Activated T-helper 1 cell treated with anti-CD3 and anti-CD28 coated beads, Interleukin-2, amount 50 U/mL, for 16 hours (primary cell): Measurements from ENCODE around the gene AADACL3.
"Not testable (repeated sequence)": the region's sequence is repeated elsewhere in the genome, so short reads cannot be mapped to it uniquely, and the experiment has no call there.

Source experiments
- DNase-seq, 2 donors: peaks; one replicate each; pipeline ENCODE4 v3.0.0-alpha.2; 2020; ENCODE audit warnings: low read depth in 1 of 2, low spot score in 1 of 2

Gene AADACL3

DNA sequence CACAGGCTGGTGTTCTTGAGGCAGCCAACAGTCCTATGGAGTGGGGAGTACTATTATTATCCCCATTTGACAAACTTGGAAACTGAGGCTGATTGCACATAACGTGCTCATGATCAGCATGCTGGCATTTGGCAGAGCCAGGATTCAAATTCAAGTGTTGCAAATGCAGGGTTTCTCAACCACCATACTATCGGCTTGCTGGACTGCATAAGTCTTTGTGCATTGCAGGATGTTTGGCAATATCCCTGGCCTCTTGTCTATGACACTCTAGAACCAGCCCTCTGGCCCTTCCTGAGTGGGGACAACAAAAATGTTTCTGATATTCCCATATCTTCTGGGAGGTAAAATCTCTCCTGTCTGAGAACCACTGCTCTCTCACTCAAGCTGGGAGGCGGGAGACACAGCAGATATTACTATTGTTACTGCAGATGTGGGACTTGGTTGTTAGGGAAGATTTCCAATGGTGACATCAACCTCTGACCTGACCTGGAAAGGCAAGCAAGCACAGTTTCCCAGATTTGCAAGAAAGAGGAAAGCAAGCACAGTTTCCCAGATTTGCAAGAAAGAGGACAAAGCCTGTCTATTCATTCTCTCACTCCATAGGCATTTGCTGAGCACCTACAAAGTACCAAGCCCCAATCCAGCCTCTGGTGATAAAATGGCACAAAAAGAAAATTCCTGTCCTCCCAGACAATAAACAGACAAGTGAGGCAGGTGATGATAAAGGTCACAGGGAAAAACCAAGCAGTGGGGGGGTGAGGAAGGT is 1.0 kb upstream of the AADACL3 start:
- DNase-seq = no peak

DNA sequence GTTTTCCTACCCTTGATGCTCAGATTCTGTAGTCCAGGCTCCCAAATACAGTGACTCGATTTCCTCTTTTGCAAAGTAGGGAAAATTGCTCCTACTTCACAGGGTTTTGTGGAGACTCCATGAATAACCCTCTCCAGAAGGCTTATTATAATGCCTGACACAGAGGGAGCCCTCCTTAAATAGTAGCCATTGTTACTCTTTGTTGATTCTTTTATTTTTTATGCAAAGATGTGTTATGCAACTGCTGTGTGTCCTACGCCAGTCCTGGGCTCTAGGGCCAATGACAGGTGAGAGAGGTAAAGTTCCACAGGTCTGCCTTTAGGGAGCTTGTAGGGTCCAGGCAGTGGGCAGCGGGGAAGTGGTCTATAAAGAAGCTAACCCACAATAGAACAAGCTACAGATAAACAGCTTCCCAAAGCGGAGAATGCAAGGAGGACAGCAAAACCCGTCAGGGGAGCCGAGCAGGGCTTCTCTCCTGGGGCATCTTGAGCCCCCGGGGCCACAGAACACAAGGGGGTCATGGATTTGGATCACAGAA is 1.5 kb downstream of the AADACL3 start:
- no peak for DNase-seq

DNA sequence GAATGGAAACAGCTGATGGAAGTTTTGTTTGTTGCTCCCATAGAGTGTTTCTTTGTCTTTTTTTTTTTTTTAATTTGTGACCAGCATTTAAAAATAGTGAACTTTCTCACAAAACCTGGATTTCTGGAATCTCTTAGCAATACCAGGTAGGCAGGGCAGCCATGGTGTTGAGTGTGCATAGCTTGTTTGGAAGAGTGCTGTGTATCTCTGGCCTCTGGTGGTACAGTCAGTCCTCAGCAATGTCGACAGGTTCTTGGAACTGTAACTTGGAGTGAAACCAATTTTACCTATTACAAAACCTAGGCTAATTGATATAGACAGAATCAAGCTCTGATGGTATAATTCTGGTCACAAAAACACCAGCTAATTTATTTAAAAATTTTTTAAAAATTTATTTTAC is 6.7 kb downstream of the AADACL3 start:
- no peak for DNase-seq

DNA sequence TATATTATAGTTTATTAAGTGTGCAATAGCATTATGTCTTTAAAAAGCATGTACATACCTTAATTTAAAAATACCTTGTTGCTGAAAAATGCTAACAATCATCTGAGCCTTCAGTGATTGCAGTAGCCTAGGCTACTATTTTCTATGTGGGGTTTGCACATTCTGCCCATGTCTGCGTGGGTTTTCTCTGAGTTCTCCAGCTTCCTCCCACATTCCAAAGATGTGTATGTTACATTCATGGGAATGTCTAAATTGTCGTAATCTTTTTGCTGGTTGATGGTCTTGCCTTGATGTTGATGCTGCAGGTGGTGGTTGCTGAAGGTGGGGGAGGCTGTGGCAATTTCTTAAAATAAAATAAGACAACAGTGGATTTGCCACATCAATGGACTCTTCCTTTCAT is 12.5 kb downstream of the AADACL3 start:
- no peak for DNase-seq

DNA sequence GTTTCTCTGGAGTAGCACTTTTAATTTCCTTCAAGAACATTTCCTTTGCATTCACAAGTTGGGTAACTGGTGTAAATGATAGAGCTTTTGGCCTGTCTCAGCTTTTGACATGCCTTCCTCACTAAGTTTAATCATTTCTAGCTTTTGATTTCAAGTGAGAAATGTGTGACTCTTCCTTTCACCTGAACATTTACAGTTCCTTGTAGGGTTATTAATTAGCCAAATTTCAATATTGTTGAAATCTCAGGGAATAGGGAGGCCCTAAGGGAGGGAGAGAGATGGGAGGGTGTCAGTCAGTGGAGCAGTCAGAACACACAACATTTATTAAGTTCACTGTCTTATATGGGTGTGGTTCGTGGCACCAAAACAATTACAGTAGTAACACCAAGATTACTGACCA is 14.2 kb downstream of the AADACL3 start:
- DNase-seq = no peak

DNA sequence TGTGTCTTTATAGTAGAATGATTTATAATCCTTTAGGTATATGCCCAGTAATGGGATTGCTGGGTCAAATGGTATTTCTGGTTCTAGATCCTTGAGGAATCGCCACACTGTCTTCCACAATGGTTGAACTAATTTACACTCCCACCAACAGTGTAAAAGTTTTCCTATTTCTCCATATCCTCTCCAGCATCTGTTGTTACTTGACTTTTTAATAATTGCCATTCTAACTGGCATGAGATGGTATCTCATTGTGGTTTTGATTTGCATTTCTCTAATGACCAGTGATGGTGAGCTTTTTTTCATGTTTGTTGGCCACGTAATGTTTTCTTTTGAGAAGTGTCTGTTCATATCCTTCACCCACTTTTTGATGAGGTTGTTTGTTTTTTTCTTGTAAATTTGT is 15.2 kb downstream of the AADACL3 start:
- not testable (repeated sequence) for DNase-seq

DNA sequence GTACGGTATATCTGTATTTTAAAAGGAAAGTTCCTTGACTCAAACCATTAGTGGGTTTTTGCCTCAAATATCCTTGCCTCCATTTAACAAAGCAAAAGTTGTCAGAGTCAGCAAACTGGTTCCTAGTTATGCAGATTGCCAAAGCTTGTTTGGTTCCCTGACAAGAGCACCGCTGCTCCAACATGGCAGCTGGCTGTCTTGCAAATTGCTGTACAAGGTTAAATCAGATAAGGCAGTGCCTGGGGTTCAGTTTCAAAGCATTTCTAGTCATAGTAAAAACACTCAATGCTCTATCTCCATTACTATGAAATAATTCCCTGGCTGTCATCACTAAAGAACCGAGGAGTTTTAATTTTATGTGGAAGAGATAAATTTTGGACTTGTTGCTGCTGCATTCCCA is 18.7 kb downstream of the AADACL3 start:
- no peak for DNase-seq

DNA sequence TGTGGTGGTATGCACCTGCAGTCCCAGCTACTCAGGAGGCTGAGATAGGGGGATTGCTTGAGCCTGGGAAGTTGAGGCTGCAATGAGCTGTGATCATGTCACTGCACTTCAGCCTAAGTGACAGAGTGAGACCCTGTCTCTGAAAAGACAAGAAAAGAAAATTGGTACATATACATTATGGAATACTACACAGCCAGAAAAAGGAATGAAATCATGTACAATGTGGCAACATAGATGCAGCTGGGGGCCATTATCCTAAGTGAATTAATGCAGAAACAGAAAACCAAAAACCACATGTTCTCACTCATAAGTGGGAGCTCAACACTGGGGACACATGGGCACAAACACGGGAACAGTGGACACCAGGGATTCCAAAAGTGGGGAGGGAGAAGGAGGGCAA is 23.0 kb downstream of the AADACL3 start:
- DNase-seq = no peak

DNA sequence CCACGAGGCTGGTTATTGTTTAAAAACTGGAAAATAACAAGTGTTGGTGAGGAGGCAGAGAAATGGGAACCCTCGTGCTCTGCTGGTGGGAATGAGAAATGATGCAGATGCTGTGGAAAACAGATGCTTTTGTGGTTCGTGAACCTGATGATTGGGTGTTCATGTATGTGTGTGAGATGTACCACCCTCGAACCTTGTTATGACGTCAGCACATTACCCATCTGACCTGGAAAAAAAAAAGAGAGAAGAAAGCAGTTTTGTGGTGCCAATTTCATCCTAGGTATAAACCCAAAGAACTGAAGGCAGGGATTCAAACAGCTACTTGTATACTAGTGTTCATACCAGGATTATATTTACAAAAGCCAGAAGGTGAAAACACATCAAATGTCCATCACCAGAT is 23.7 kb downstream of the AADACL3 start:
- DNase-seq = no peak

DNA sequence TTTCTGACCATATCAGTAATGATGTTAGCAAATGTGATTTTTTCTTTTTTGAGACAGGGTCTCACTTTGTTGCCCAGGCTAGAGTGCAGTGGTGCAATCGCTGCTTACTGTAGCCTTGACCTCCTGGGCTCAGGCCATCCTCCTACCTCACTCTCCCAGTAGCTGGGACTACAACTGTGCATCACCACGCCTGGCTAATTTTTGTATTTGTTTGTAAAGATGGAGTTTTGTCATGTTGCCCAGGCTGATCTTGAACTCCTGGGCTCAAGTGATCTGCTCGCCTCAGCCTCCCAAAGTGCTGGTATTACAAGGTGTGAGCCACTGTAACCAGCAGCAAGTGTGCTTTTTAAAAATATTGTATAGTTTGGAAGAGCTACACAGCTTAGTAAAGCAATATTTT is 26.0 kb downstream of the AADACL3 start:
- no peak for DNase-seq

DNA sequence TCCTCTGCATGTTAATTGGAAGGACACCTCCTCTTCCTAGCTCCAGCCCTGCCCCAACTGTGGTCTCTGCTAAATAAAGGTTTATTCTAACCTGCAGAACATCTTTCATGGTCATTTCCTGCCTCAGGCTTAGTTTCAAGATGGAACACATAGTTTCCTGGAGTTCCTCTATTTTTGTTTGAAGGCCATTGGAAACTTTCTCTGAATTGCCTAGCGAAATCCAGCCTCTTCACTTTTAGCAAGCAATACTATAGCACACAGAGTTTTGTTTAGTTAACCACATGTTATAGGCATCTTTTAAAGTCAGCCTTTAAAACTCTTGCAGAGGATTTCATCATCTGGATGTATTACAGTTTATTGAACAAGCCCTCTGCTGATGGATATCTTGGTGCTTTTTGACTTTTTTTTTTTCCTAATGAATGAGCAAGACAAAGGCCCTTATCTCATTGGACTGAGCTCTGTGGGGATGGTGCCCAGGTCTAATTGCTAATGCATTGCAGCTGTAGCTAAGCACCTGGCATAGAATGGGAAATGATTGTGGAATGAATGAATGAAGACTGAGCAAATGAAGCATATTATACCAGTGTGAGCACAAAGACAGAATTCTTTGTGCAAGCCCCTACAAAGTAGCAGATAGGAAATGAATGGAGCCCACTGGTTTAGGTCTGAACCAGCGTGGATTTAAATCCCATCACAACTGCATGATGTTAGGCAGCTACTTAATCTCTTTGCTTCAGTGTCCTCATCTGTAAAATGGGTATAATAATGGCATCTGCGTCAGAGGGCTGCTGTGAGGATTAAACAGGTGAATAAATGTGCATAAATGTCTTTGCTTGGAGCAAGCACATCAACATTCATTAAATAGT is 29.4 kb downstream of the AADACL3 start:
- no peak for DNase-seq

DNA sequence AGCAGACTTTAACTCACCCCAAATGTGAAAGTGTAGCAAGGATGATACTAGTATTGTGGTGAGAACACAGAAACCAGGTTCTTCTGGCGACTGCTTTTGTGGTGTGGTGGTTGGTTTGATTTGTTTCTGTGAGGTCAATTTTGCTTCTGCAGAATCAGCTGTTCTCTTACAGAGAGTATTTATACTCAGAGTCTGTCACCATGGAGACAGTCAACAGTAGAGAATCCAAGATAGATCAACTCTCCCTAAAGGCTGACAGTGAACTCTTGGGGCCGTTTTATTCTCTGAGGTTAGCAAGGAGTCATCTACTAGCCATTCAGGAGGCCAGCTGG is 30.0 kb downstream of the AADACL3 start, which contains the start of gene CFAP107:
TSS of gene CFAP107 (plus strand) at position 209 of the 332 bp plus-strand sequence. CDS start 231 bp downstream, outside the sequence.
- DNase-seq = no peak

DNA sequence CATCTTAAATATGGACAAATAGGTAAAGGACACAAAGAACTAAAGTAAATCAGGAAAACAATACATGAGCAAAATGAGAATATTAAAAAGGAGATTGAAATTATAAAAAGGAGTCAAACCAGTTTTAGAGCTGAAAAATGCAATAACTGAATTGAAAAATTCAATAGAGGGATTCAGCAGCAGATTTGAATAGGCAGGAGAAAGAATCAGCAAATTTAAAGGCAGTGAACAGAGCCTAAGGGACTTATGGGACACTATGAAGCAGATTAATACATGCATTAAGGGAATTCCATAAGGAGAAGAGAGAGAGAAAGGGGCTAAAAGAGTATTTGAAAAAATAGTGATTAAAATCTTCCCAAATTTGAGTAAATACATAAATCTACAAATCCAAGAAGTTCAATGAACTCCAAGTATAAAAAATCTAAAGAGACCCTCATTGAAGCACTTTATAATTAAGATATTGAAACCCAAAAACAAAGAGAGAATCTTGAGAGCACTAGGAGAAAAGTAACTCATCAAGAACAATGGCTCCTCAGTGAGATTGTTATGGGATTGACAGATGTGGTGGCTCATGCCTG is 33.0 kb downstream of the AADACL3 start:
- DNase-seq = no peak

DNA sequence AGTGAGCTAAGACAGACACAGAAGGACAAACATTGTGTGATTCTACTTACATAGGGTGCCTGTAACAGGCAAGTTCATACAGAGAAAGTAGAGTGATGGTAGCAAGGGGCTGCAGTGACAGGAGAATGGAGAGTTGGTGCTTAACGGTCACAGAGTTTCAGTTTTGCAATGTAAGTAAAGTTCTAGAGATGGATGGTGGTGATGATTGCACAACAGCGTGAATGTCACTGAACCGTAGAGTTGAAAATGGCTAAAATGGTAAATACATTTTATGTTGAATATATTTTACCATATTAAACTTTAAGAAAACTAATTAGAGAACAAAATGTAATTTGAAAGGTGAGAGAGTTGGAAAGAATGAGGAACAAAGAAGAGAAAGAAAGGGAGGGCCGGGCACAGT is 38.8 kb downstream of the AADACL3 start:
- no peak for DNase-seq

DNA sequence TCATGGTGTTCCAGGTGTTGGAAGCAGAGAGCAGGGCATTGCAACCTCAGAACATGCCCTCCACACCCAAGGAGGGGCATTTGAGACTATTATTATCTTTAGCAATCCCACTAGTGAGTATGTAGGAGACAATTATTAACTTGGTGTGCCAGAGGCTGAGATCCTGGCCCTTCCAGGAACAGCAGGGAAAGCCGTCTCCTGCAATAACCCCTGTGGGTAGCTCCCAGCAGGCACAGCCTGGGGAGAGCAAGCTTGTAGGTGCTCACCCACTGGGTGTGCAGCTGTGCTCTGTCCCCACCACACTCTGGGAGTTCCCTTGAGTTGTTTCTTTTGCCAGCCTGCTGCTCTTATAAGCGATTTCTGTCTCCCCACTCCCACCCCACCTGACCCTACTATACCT is 40.4 kb downstream of the AADACL3 start:
- DNase-seq = no peak

DNA sequence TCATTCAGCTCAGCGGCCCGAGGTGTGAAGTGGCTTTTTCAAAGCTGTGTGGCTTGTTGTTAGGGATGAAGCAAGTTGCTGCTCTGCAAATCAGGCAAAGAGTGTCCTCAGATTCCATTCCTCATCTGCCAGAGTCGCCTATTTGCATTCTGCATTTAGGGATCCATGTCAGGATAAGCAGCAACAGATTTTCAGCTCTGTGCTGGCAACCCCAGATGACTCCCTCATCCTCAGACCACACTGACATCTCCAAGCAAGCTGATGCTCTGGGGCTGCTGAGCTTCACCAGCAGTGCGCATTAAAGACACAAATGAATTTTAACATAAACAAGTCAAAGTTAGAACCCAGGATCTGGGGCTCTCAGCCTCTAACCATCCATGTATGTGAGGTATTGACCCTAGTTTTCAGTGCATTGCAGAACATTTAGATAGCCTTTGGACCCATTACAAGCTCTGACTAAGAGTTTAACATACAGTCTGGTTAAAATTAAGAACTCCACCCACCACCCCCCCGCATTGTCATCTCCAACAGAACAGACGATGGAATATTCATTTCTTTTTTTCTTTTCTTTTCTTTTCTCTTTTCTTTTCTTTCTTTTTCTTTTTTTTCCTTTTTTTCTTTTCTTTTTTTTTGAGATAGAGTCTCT is 41.0 kb downstream of the AADACL3 start:
- no peak for DNase-seq

DNA sequence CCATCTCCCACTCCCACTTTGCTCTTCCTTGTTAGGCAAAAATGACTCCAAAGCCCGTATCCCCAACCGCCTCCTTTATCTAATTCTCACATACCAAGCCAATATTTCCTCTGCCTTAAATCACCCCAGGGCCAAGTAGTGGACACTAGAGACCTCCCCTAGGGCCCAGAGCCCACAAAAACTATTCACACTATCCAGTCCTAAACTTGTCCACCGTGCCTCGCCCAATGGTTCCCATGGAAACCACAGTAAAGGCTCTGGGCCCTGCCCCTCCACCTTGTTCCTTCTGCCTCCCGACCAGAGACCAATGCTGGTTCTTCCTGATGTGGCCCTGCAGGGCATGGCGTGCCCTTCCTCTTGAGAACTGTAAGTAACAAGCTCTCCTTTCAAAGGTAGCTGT is 41.9 kb downstream of the AADACL3 start:
- DNase-seq = no peak

DNA sequence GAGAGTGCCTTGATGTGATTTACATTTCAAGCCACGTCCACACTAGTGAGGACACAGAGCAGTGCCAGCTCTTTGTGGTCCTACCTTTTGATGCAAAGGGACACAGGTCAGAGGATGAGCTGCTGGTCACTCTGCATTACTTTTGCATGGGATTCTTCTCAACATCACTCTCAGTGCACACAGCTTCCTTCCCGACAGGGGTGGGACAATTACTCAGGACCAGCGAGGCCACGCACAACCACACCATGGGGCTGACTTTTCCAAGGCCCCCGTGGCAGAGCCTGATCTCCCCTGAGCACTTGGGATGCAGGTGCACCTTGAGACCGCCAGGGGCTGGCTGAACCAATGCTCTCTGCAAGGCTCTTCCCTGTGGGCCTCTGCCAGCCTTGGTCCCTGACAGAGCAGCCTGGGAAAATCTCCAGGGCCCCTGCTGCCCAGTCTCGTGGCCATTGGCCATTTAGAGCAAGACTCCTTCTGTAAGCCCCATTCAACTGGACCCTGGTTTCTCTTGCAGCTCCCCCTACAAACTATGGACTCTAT is 44.4 kb downstream of the AADACL3 start:
- no peak for DNase-seq

DNA sequence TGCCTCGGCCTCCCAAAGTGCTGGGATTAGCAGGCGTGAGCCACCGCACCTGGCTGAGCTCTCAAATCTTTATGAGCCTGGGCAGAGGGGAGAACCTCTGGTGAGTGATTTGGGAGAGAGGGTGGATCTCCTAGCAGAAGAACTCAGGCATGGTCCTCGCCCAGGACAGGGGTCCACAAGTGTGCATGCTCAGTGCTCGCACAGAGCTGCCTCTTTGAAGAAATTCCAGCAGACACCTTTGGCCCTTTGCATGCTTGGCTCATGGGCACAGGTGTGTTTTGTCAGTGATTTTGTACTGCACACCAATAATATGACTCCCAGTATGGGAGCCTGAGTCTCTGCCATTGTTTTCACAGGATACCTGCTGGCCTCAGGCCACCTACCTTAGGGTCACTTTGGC is 45.9 kb downstream of the AADACL3 start:
- DNase-seq = no peak

DNA sequence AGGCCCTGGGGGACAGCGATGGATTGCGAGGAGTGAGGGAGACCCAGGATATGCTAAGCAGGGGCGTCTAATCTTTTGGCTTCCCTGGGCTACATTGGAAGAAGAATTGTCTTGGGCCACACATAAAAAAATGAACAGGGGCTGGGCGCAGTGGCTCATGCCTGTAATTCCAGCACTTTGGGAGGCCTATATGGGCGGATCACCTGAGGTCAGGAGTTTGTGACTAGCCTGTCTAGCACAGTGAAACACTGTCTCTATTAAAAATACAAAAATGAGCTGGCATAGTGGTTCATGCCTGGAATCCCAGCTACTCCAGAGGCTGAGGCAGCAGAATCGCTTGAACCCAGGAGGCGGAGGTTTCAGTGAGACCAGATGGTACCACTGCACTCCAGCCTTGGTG is 46.9 kb downstream of the AADACL3 start:
- DNase-seq = no peak

DNA sequence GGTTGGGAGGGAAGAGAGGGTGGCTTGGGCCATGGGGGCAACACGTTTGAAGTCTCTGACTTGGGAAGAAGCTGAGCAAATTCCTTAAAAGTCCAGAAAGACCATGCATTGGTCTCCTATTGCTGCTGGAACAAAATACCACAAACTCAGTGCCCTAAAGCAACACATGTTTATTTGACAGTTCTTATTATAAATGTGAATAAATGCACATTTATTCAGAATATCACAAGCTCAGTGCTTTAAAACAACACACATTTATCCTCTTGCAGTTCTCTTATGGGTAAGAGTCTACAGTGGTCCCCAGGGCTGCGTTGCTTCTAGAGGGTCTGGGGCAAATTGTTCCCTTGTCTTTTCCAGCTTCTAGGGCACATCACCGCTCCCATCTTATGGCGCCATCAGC is 47.6 kb downstream of the AADACL3 start:
- DNase-seq = no peak
